Mucosa of gallbladder (tissue), 1 donor: ENCODE measurements around the gene ELOVL6. TPM values are rescaled to one million over a fixed set of nuclear protein-coding genes. Genes with fewer than 3 reads are reported as not detected.
"Not testable (repeated sequence)": the region's sequence is repeated elsewhere in the genome, so short reads cannot be mapped to it uniquely, and the experiment has no call there.

Source experiments
- DNase-seq: peaks from one replicate; pipeline ENCODE4 v3.0.0-alpha.2; 2020; ENCODE audit warnings: low spot score
- total RNA-seq: library from RNA; stranded (reverse); gene quantifications from one replicate; pipeline ENCODE4 v1.2.1, GENCODE V29; 2021
- donor health status: DM: no; HTN: no; CAD: no.

ELOVL6 gene
- total RNA-seq, 1 donor from 2014 or later = 43.1 TPM

DNA sequence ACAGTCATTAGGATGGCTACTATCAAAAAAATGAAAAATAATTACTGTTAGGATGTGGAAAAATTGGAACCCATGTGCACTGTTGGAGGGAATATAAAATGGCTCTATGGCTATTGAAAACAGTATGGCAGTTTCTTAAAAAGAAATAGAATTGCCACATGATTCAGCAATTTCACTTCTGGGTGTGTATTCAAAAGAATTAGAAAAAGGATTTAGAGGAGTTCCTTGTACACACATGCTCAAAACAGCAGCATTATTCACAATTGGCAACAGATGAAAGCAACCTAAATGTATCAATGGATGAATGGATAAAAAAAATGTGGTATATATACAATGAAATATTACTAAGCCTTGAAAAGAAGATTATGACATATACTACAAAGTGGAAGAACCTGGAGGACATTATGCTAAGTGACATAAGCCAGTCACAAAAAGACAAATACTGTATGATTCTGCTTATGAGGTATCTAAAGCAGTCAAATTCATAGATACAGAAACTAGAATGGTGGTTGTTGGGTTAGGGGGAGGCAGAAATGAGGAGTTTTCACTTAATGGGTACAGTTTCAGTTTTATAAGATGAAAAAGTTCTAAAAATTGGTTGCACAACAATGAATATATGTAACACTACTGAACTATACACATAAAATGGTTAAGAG, 123.2 kb downstream of the ELOVL6 start:
- no peak for DNase-seq

DNA sequence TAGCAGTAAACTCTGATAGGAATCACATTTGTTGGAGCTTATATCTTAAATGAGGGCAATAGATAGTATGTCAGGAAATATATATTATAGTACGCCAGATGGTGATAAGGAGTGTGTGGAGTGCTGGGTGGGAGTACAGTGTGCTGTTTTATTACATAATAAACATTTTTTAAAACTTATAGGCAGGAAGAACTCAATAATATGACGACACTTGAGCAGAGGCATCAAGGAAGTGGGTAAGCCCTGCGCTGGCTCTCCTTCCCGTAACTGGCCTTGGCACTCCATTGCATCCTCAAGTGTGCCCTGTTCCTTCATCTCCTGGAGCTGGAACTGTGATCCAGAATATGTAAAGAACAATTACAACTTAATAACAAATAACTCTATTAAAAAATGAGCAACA, 123.8 kb downstream of the ELOVL6 start:
- no peak for DNase-seq

GRCh38 chr4:110073053-110073845, 125.2 kb downstream of the ELOVL6 start:
- no peak for DNase-seq

DNA sequence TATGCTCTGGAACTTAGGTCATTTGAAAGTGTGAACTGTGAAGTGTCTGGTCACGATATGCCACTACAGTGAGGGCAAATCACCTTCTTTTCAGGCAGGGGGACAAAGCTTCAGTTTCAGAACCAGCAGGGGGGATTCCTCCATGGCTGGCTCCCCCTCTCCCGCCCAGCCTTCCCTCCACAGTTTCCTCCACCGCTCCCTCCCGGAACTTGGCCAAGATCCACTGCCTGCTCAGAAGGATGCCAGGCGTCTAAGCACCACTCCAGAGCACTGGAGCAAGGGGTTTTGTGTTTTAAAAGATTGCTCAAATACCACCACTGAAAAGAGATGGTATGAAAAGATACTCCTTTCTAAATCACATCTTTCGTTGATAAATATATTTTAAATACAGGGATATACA, 126.9 kb downstream of the ELOVL6 start:
- DNase-seq = no peak

DNA sequence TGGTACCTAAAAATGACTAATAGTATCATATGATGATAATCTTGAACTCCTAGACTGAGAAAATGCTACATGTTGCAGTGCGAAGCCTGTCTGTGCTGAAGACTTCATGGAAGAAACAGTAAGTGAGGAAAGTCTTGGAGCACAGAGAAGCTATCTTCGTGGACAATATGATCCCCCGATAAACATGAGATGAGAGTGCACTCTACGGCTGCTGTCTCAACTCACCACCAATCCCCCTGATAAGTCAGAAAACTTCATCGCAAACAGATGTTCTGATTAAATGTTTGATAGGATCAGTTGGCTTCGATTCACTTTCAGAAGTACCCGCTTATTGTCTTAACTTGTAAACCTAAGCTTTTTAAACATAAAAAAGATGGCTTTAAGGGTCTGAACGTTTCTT, 130.2 kb downstream of the ELOVL6 start:
- no peak for DNase-seq

DNA sequence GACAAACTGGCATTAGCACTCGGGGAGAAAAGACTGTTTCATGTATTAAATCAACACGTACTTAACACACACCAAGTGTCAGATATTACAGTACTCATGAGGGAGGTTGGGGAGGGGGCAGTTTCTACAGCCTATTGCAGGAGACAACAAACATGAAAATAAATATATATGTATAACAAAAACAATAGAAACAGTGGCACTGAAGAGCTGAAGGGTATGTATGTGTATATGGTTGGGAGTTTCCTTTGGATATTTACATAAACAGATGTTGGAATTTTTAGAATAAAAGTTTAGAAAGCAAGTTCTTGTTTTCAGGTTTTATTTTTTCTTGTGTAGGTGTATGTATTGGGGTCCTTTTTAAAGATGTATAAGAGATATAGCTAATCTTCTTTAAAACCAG, 133.5 kb downstream of the ELOVL6 start:
- DNase-seq = no peak

- no peak for DNase-seq
These were observed 134.1 kb downstream of the ELOVL6 start for GRCh38 chr4:110064295-110064694.

- no peak for DNase-seq
These were observed 136.2 kb downstream of the ELOVL6 start for GRCh38 chr4:110062166-110062565.

- DNase-seq = no peak
These were observed 137.3 kb downstream of the ELOVL6 start for GRCh38 chr4:110061076-110061475.

DNA sequence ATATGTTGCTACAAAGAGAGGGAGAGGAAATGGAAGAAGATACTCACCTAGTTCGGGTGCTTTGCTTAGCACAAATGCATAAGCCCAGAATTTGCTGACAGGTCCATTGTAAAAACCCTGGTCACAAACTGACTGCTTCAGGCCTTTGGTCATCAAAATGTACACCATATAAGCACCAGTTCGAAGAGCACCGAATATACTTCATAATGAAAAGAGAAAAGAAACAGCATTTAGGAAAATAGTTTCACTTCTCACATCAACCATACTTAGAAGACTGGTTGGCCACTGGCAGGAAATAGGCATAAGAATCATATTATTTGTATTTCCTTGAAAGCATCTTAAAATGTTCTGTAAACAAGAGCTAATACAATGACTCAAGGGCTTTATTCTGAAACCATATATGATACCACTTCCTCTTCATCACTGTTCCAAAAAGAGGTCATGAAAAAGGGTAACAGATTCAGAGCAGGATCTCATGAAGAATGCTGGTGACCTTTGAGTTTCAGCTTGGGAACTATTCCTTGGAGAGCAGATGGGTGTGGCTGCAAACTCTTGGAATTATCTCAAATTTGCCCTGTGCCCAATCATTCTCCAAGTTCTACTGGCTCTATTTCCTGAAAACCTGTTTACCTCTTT, 138.7 kb downstream of the ELOVL6 start:
- no peak for DNase-seq

DNA sequence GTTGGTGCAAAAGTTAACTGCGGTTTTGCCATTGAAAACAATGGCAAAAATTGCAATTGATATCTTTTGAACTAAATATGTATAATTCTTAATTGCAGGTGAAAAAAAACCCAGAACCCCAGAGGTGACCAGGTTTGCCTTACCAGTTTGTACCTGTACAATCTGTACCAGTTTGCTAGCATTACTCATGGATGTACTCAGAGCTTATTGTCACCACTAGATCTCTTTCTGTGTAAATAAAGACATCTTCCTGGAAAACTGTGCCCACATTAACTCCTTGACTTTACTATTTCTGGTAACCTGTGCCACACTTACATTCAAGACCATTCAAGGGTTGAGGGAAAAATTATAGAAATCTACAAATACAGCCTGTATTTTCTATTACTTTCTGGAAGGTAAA, 139.7 kb downstream of the ELOVL6 start:
- no peak for DNase-seq

DNA sequence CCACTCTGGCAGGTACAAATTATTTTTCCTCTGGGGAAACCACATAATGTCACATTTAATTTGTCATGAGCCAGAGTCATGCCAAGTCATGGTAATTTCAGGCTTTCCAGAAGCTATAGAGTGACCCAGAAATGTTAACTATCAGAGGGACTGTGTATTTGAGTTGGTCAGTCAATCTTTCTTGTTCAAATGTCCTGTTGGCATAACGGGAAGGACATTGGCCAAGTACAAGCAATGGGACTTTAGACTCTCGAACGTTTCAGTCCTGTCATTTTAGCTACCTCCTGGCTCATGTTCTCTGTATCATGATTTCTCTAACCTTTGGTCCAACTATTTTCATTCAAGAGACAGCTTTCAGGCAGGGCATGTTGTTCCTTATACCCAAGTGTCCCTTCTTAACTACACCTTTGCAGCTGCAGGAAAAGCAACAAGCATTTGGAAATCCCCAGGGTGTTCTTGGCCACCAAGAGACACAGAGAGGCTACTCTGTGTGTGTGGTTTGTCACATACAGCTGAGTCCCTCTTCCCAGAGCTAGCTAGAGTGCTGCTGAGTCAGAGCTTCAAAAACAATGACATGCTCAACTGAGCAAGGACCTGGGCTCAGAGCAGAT, 143.2 kb downstream of the ELOVL6 start:
- DNase-seq = no peak

DNA sequence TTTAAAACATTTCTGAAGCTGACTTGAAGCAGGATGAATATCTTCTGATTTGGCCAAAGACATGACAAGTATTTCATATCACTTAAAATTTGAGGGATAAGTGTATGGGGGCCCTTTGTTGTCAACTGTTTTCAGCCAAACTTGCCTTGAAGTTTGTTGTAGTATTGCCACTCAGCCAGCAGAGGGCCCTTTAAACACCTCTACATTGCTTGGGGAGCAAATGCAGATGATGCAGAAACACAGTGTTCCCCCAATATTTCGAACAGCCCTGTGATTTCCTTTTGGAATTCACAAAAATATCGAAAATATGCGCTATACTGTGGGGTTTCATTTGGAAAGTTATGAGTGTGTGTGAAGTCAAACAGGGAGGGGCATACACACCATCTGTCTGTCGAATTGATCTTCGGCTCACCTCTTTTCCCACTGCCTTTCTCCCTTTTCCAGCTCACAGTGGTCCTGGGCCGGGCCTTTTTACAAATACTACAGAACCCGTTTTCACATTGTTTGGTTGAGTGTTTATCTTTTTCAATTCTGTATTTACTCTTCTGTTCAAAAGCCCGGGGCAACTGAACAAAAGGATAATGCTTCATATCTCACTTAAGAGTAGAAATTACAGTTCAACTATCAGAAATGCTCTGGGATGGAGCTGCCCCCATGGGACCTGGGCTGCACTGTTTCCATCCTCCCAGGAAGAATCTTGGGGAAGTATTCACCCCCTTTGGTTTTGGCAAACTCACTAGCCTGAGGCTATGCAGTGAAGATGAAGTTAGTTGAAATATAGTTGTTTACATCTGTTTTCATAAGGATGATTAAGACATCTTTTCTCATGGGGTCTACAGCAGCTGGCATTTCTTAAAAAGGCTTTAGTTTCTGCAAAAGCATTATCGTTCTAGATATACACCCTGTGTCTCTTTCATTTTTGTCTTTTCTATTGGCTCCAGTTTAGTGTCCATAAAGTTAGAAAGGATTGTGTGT, 148.2 kb downstream of the ELOVL6 start:
- peak; percentile 34 for DNase-seq

DNA sequence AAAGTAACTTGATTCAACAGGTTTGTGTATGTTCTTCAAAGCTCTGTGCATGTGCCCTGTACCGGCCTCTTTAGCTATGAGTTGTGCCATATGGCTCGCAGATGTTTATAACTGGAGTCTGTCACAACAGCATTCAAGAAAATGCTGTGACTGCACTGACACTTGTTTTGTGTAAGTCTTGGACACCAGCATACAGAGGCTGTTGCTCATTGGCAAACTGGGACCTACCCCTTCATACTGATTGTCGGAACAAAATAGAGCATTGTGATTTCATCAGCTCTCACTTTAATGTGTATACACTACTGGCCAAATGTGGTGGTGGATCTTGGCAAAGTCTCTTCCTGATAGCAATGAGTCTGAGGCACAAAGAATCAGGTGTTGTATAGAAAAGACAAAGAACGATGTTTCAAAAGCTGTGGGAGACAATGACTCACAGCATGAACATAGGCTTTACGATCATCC, 151.8 kb downstream of the ELOVL6 start:
- DNase-seq = no peak

GRCh38 chr4:110042545-110043517, 155.6 kb downstream of the ELOVL6 start:
- no peak for DNase-seq

DNA sequence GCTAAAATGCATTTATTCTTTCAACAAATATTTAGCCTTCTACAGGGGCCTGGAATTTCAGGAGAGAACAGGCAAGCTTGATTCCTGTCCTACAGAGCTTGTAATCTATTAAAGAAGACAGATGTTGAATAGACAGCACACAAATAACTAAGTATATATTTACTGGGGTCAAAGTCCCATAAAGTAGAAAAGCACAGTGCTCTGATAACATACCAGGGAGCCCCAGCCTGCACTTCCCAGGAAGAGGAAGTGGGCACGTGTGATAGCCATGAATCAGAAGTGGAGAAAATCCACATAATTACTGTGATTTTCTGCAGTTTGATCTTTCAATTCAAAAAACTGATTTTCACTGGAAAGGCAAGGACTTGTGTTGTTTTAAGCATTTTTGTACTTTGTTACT, 156.7 kb downstream of the ELOVL6 start:
- DNase-seq = no peak

GRCh38 chr4:110039164-110039563, 159.3 kb downstream of the ELOVL6 start:
- DNase-seq = not testable (repeated sequence)

- DNase-seq = no peak
These were observed 164.4 kb downstream of the ELOVL6 start for GRCh38 chr4:110034026-110034393.

- no peak for DNase-seq
These were observed 164.9 kb downstream of the ELOVL6 start for GRCh38 chr4:110033355-110034025.
